Dermis microvascular lymphatic vessel endothelial cell (primary cell): ENCODE results near the gene GRPR. TPM values are rescaled to one million over a fixed set of nuclear protein-coding genes. Genes with fewer than 3 reads are reported as not detected.
"Not testable (repeated sequence)": the region's sequence is repeated elsewhere in the genome, so short reads cannot be mapped to it uniquely, and the experiment has no call there.

Experiments
- DNase-seq, 2 donors: peaks; one replicate each; pipeline versions ENCODE4 v3.0.0 to v3.0.0-alpha.2; 2010; ENCODE audit warnings: low read depth in 2 of 2
- total RNA-seq: library from RNA; depleted of rRNA; stranded (reverse); fragments of >200 nt; gene quantifications from 2 replicates; pipeline ENCODE4 v1.2.1, GENCODE V29; 2014

Gene GRPR
- total RNA-seq, 1 donor from 2014 or later = under 0.01 TPM

GRCh38 chrX:16137416-16138107, 14.2 kb downstream of the GRPR start:
- no peak for DNase-seq

- DNase-seq = peak in 1 of 2 donors; percentile 3
Measured at GRCh38 chrX:16138108-16138427, 14.7 kb downstream of the GRPR start.

GRCh38 chrX:16140448-16140847, 17.1 kb downstream of the GRPR start:
- no peak for DNase-seq

- no peak for DNase-seq
Measured at GRCh38 chrX:16140983-16141382, 17.6 kb downstream of the GRPR start.

GRCh38 chrX:16141422-16142245, 18.3 kb downstream of the GRPR start:
- no peak for DNase-seq

GRCh38 chrX:16142246-16142558, 18.8 kb downstream of the GRPR start:
- no peak for DNase-seq

GRCh38 chrX:16143968-16144367, 20.6 kb downstream of the GRPR start:
- DNase-seq = no peak

- DNase-seq = no peak
Measured at GRCh38 chrX:16144420-16144819, 21.1 kb downstream of the GRPR start.

GRCh38 chrX:16145093-16145492, 21.7 kb downstream of the GRPR start:
- DNase-seq = not testable (repeated sequence)

- DNase-seq = no peak
Measured at GRCh38 chrX:16145656-16146055, 22.3 kb downstream of the GRPR start.

- no peak for DNase-seq
Measured at GRCh38 chrX:16148896-16149295, 25.5 kb downstream of the GRPR start.

GRCh38 chrX:16155581-16156096, 32.3 kb downstream of the GRPR start:
- DNase-seq = no peak

GRCh38 chrX:16156692-16157331, 33.4 kb downstream of the GRPR start:
- DNase-seq = no peak

- peak in 1 of 2 donors; percentile 17 for DNase-seq
Measured at GRCh38 chrX:16160729-16161128, 37.4 kb downstream of the GRPR start.

GRCh38 chrX:16161173-16161572, 37.8 kb downstream of the GRPR start:
- not testable (repeated sequence) for DNase-seq

GRCh38 chrX:16162391-16162790, 39.0 kb downstream of the GRPR start:
- DNase-seq = no peak

GRCh38 chrX:16164748-16165147, 41.4 kb downstream of the GRPR start:
- no peak for DNase-seq

GRCh38 chrX:16167181-16167580, 43.8 kb downstream of the GRPR start, which contains the start of gene MAGEB17:
MAGEB17 (plus strand) TSS chrX:16167481; CDS start chrX:16170383, 2,902 bp downstream.
- DNase-seq = no peak

GRCh38 chrX:16171039-16171438, 47.7 kb downstream of the GRPR start:
- no peak for DNase-seq

GRCh38 chrX:16171944-16172343, 48.6 kb downstream of the GRPR start:
- no peak for DNase-seq

GRCh38 chrX:16172391-16172790, 49.0 kb downstream of the GRPR start:
- no peak for DNase-seq

- DNase-seq = no peak
Measured at GRCh38 chrX:16175329-16176061, 52.1 kb downstream of the GRPR start.
